Pancreas (tissue), 10 donors: ENCODE results near the gene DYNC1LI1. TPM values are rescaled to one million over a fixed set of nuclear protein-coding genes. Genes with fewer than 3 reads are reported as not detected.

Experiments
- ATAC-seq, 4 donors: fragments of 200-7000 bp; cut with Tn5 transposase; one replicate each; pipeline versions ENCODE4 v1.8.0 to v1.9.1; 2020; ENCODE audit warnings: mild to moderate bottlenecking in 4 of 4, moderate library complexity in 4 of 4
- DNase-seq, 6 donors: peaks; one replicate each; pipeline ENCODE4 v3.0.0-alpha.2; 2020
- FAIRE-seq: peaks from 2 replicates; lab custom pipeline; 2012; peaks lifted over from hg19 to GRCh38; lab: Jason Lieb, UNC
- H3K27ac ChIP-seq, 4 donors: fragments of 200-600 bp; sonication (generic); 1 replicate in 3 of 4; 2 replicates in 1 of 4; pipeline versions ENCODE4 v1.5.0 to v1.8.0; 2020
- H3K27me3 ChIP-seq, 4 donors: fragments of 200-600 bp; one replicate each; pipeline ENCODE4 v1.8.0; 2021
- H3K36me3 ChIP-seq, 3 donors: fragments of 200-600 bp; sonication (generic) in 1 of 3; one replicate each; pipeline versions ENCODE4 v1.5.0 to v1.8.0; 2020 to 2021
- H3K4me1 ChIP-seq, 3 donors: fragments of 200-600 bp; one replicate each; pipeline ENCODE4 v1.8.0; 2021
- H3K4me3 ChIP-seq, 4 donors: fragments of 200-600 bp; sonication (generic) in 2 of 4; one replicate each; pipeline versions ENCODE4 v1.5.0 to v1.8.0; 2020 to 2021
- H3K9me3 ChIP-seq, 4 donors: fragments of 200-600 bp; one replicate each; pipeline ENCODE4 v1.8.0; 2021
- CTCF ChIP-seq, 4 donors: fragments of 200-600 bp; sonication (generic) in 3 of 4; IDR thresholded peaks; one replicate each; pipeline versions ENCODE4 v1.5.0 to v1.8.0; 2021; ENCODE audit warnings: antibody characterized with exemption in 4 of 4
- WGBS, 2 donors: extraction: QIAGEN DNeasy Blood & Tissue Kit; methylation state at CpG; one replicate each; pipeline ENCODE4 v1.1.7; 2013; 5-methylcytosine and 5-hydroxymethylcytosine counted together
- intact Hi-C, 3 donors: fragments of 100-400 bp; cut with DNase I; formaldehyde crosslinking; loops; one replicate each; pipeline versions ENCODE4 v1.11.1 to v1.14.2; 2022
- polyA plus RNA-seq, 2 donors: library from polyadenylated mRNA; stranded (reverse); fragments of 200-250 nt; gene quantifications; one replicate each; pipeline ENCODE4 v1.2.3, GENCODE V29; 2013
- total RNA-seq, 6 donors: library from RNA; stranded (reverse); fragmentation: NEBNext Ultra II Directional in 4 of 6; extraction: Animal tissue kit (Norgen Biotek cat#: 25700) in 4 of 6; gene quantifications; one replicate each; pipeline versions ENCODE4 v1.2.1 to v1.2.4, GENCODE V29; 2021 to 2023
- donor health status: healthy with polysubstance abuse.
- donor health status: DM: no; HTN: no; CAD: no; lungs with moderate emphysema.
- donor health status: DM: no; HTN: no; CAD: no.
- donor health status: control.
- donor health status: control.
- donor health status: Bipolar disorder and iron deficiency.
- donor health status: DM: yes; HTN: yes; CAD: no.
- donor health status: DM: no; HTN: no; CAD: no.
- donor health status: DM: no; HTN: no; CAD: no.
- donor health status: DM: yes; HTN: yes; CAD: no.

DYNC1LI1 gene
- total and polyA plus RNA-seq, 8 donors: 6.3 to 15.1 (median 10.5) TPM

GRCh38 chr3:32613183-32613582 lies 42.5 kb upstream of the DYNC1LI1 start:
- Histone ChIP-seq H3K27ac (no peak overlapping the region), H3K4me1 (no peaks in the 10 kb centered on the region), H3K4me3 (no peak overlapping the region), H3K9me3 (no peaks in the 10 kb centered on the region), H3K27me3 (no peaks in the 10 kb centered on the region), H3K36me3 (no peaks in the 10 kb centered on the region)
- ATAC-seq: no peak
- 93 to 97% methylated on average over 4 of the region's 4 CpGs for WGBS, 2 donors
- no peak for TF ChIP-seq CTCF (IDR thresholded peaks at IDR 0.05)
- intact Hi-C loops: no loop called here
- no peak for FAIRE-seq
- no peak for DNase-seq

GRCh38 chr3:32612547-32612946 lies 41.9 kb upstream of the DYNC1LI1 start:
- Histone ChIP-seq H3K4me3 (no peak overlapping the region), H3K27ac (no peak overlapping the region), H3K4me1 (no peaks in the 10 kb centered on the region), H3K27me3 (no peaks in the 10 kb centered on the region), H3K9me3 (no peaks in the 10 kb centered on the region), H3K36me3 (no peaks in the 10 kb centered on the region)
- ATAC-seq (no peak), FAIRE-seq (no peak), DNase-seq (no peak)
- 89 to 94% methylated on average over 1 of the region's 1 CpG for WGBS, 2 donors
- intact Hi-C loops: no loop called here
- no peak for TF ChIP-seq CTCF (IDR thresholded peaks at IDR 0.05)

GRCh38 chr3:32607522-32607921 lies 36.9 kb upstream of the DYNC1LI1 start:
- Histone ChIP-seq H3K36me3 (no peaks in the 10 kb centered on the region), H3K9me3 (no peaks in the 10 kb centered on the region), H3K27ac (no peak overlapping the region), H3K4me1 (no peaks in the 10 kb centered on the region), H3K4me3 (no peak overlapping the region), H3K27me3 (no peaks in the 10 kb centered on the region)
- TF ChIP-seq CTCF (IDR thresholded peaks at IDR 0.05): no peak
- WGBS, 2 donors: 89 to 94% methylated on average over 2 of the region's 2 CpGs
- no peak for DNase-seq
- no peak for FAIRE-seq
- no peak for ATAC-seq
- intact Hi-C loops: no loop called here

- Histone ChIP-seq H3K27ac (no peak overlapping the region), H3K4me1 (no peaks in the 10 kb centered on the region), H3K27me3 (no peaks in the 10 kb centered on the region), H3K36me3 (no peaks in the 10 kb centered on the region), H3K4me3 (no peak overlapping the region), H3K9me3 (no peaks in the 10 kb centered on the region)
- DNase-seq: no peak
- intact Hi-C loops: no loop called here
- no peak for FAIRE-seq
- no peak for ATAC-seq
- TF ChIP-seq CTCF (IDR thresholded peaks at IDR 0.05): no peak
- WGBS, 2 donors: 73 to 77% methylated on average over 3 of the region's 3 CpGs
Observed at GRCh38 chr3:32606960-32607359, 36.3 kb upstream of the DYNC1LI1 start.

- FAIRE-seq: no peak
- Histone ChIP-seq H3K27me3 (no peaks in the 10 kb centered on the region), H3K9me3 (no peaks in the 10 kb centered on the region), H3K4me3 (no peak overlapping the region), H3K4me1 (no peaks in the 10 kb centered on the region), H3K27ac (no peak overlapping the region), H3K36me3 (no peaks in the 10 kb centered on the region)
- ATAC-seq: no peak
- intact Hi-C loops: no loop called here
- 90 to 91% methylated on average over 3 of the region's 3 CpGs for WGBS, 2 donors
- no peak for TF ChIP-seq CTCF (IDR thresholded peaks at IDR 0.05)
- no peak for DNase-seq
Observed at GRCh38 chr3:32606277-32606676, 35.6 kb upstream of the DYNC1LI1 start.
